Glutamatergic neuron (in vitro differentiated cells): Measurements from ENCODE around the gene SMARCAL1. TPM values are rescaled to one million over a fixed set of nuclear protein-coding genes. Genes with fewer than 3 reads are reported as not detected.
A peak's percentile ranks its signal among the peaks of the same experiment; 100 is the strongest.

Source experiments
- DNase-seq: peaks from one replicate; pipeline ENCODE4 v3.0.0; 2022
- H3K27ac Mint-ChIP-seq: one replicate; pipeline ENCODE4 v1.8.0; 2020; ENCODE audit warnings: mild to moderate bottlenecking, mixed read lengths, inconsistent platforms; ENCODE audit not compliant: unreplicated experiment
- H3K27me3 Mint-ChIP-seq: one replicate; pipeline ENCODE4 v1.8.0; 2020; ENCODE audit warnings: mild to moderate bottlenecking, moderate library complexity, mixed read lengths, inconsistent platforms; ENCODE audit not compliant: unreplicated experiment
- H3K36me3 Mint-ChIP-seq: one replicate; pipeline ENCODE4 v1.8.0; 2020; ENCODE audit warnings: mild to moderate bottlenecking, mixed read lengths, inconsistent platforms; ENCODE audit not compliant: unreplicated experiment
- H3K4me1 Mint-ChIP-seq: one replicate; pipeline ENCODE4 v1.8.0; 2020; ENCODE audit warnings: mild to moderate bottlenecking, low read depth, mixed read lengths, inconsistent platforms; ENCODE audit not compliant: unreplicated experiment
- H3K4me3 Mint-ChIP-seq: one replicate; pipeline ENCODE4 v1.8.0; 2020; ENCODE audit warnings: mild to moderate bottlenecking, mixed read lengths, inconsistent platforms; ENCODE audit not compliant: unreplicated experiment
- H3K9me3 Mint-ChIP-seq: one replicate; pipeline ENCODE4 v1.8.0; 2020; ENCODE audit warnings: mild to moderate bottlenecking, moderate library complexity, mixed read lengths, inconsistent platforms; ENCODE audit not compliant: unreplicated experiment
- CTCF ChIP-seq: fragments of 200-600 bp; sonication (generic); IDR thresholded peaks from one replicate; pipeline ENCODE4 v1.5.0; 2021; ENCODE audit not compliant: partially characterized antibody, unreplicated experiment
- total RNA-seq: library from RNA; stranded (reverse); fragmentation: NEBNext Ultra II Directional; extraction: Animal tissue kit (Norgen Biotek cat#: 25700); gene quantifications from one replicate; pipeline ENCODE4 v1.2.1, GENCODE V29; 2021; ENCODE audit not compliant: unreplicated experiment

Gene SMARCAL1
- total RNA-seq, 1 donor from 2014 or later = 36.6 TPM

- peaks cover 14% of the 10 kb centered on the region for H3K4me1 Mint-ChIP-seq
- TF ChIP-seq CTCF = no peak
- H3K9me3 Mint-ChIP-seq = peaks cover 3% of the 10 kb centered on the region
- H3K36me3 Mint-ChIP-seq = peaks cover 6% of the 10 kb centered on the region
- no peak overlapping the region for H3K27ac Mint-ChIP-seq
- H3K27me3 Mint-ChIP-seq = peaks cover 2% of the 10 kb centered on the region
- no peak for DNase-seq
- H3K4me3 Mint-ChIP-seq = no peak overlapping the region
Observed at GRCh38 chr2:216505133-216506106, 93.1 kb downstream of the SMARCAL1 start.

- H3K36me3 Mint-ChIP-seq = peaks cover 4% of the 10 kb centered on the region
- H3K27ac Mint-ChIP-seq = no peak overlapping the region
- peaks cover 8% of the 10 kb centered on the region for H3K4me1 Mint-ChIP-seq
- H3K4me3 Mint-ChIP-seq = no peak overlapping the region
- H3K9me3 Mint-ChIP-seq = peaks cover 3% of the 10 kb centered on the region
- peaks cover 2% of the 10 kb centered on the region for H3K27me3 Mint-ChIP-seq
- DNase-seq = no peak
- TF ChIP-seq CTCF = no peak
Observed at GRCh38 chr2:216507220-216508160, 95.2 kb downstream of the SMARCAL1 start.

- no peak for DNase-seq
- peak overlapping the region; percentile 68 for H3K27ac Mint-ChIP-seq
- H3K36me3 Mint-ChIP-seq = no peaks in the 10 kb centered on the region
- H3K4me3 Mint-ChIP-seq = no peak overlapping the region
- TF ChIP-seq CTCF = no peak
- peaks cover 2% of the 10 kb centered on the region for H3K27me3 Mint-ChIP-seq
- H3K9me3 Mint-ChIP-seq = peaks cover 3% of the 10 kb centered on the region
- H3K4me1 Mint-ChIP-seq = peaks cover 5% of the 10 kb centered on the region
Observed at GRCh38 chr2:216508229-216508628, 95.9 kb downstream of the SMARCAL1 start.

GRCh38 chr2:216516730-216517350 lies 104.6 kb downstream of the SMARCAL1 start:
- Mint-ChIP-seq H3K27ac (peak overlapping the region; percentile 62), H3K36me3 (no peaks in the 10 kb centered on the region), H3K9me3 (no peaks in the 10 kb centered on the region), H3K4me1 (no peaks in the 10 kb centered on the region), H3K27me3 (peaks cover 3% of the 10 kb centered on the region), H3K4me3 (no peak overlapping the region)
- peak; percentile 77 for TF ChIP-seq CTCF
- DNase-seq = no peak
